Tongue (tissue), 2 donors: ENCODE data around the gene KLF3. TPM values are rescaled to one million over a fixed set of nuclear protein-coding genes. Genes with fewer than 3 reads are reported as not detected.
"Not testable (repeated sequence)": the region's sequence is repeated elsewhere in the genome, so short reads cannot be mapped to it uniquely, and the experiment has no call there.

Experiments
- DNase-seq: peaks from one replicate; pipeline ENCODE4 v3.0.0-alpha.2; 2015
- total RNA-seq: library from RNA; depleted of rRNA; stranded (reverse); fragments of >200 nt; gene quantifications from one replicate; pipeline ENCODE4 v1.2.3, GENCODE V29; 2014

KLF3 gene
- 34.4 TPM for total RNA-seq

GRCh38 chr4:38663801-38664705, at the start of gene KLF3:
Gene KLF3 (plus strand): TSS chr4:38664199. CDS start chr4:38680626, 16,427 bp downstream.
- DNase-seq: peak; percentile 94

- no peak for DNase-seq
These were observed 49.8 kb upstream of the KLF3 start for GRCh38 chr4:38614231-38614630.

GRCh38 chr4:38615847-38616246, 48.2 kb upstream of the KLF3 start:
- DNase-seq: no peak

GRCh38 chr4:38618505-38618904, 45.5 kb upstream of the KLF3 start:
- DNase-seq: no peak

GRCh38 chr4:38619316-38619715, 44.7 kb upstream of the KLF3 start:
- no peak for DNase-seq

- no peak for DNase-seq
These were observed 43.9 kb upstream of the KLF3 start for GRCh38 chr4:38620065-38620464.

GRCh38 chr4:38620527-38621027, 43.4 kb upstream of the KLF3 start:
- no peak for DNase-seq

GRCh38 chr4:38621028-38621684, 42.8 kb upstream of the KLF3 start:
- peak; percentile 59 for DNase-seq

- no peak for DNase-seq
These were observed 42.2 kb upstream of the KLF3 start for GRCh38 chr4:38621831-38622230.

- DNase-seq: not testable (repeated sequence)
These were observed 41.7 kb upstream of the KLF3 start for GRCh38 chr4:38622340-38622739.

GRCh38 chr4:38623260-38623659, 40.7 kb upstream of the KLF3 start:
- no peak for DNase-seq

- DNase-seq: no peak
These were observed 39.7 kb upstream of the KLF3 start for GRCh38 chr4:38624311-38624710.

GRCh38 chr4:38625508-38625907, 38.5 kb upstream of the KLF3 start:
- DNase-seq: no peak

GRCh38 chr4:38626901-38627444, 37.0 kb upstream of the KLF3 start:
- DNase-seq: not testable (repeated sequence)

- no peak for DNase-seq
These were observed 33.5 kb upstream of the KLF3 start for GRCh38 chr4:38630519-38630918.

GRCh38 chr4:38634047-38634759, 29.8 kb upstream of the KLF3 start:
- peak; percentile 52 for DNase-seq

GRCh38 chr4:38639242-38639641, 24.8 kb upstream of the KLF3 start:
- no peak for DNase-seq

- DNase-seq: no peak
These were observed 22.2 kb upstream of the KLF3 start for GRCh38 chr4:38641811-38642210.

GRCh38 chr4:38644201-38644600, 19.8 kb upstream of the KLF3 start:
- DNase-seq: no peak

GRCh38 chr4:38647101-38647819, 16.7 kb upstream of the KLF3 start:
- no peak for DNase-seq

GRCh38 chr4:38650133-38650532, 13.9 kb upstream of the KLF3 start:
- no peak for DNase-seq

- DNase-seq: no peak
These were observed 9.7 kb upstream of the KLF3 start for GRCh38 chr4:38654273-38654672.
